ENCODE data around the gene BOLA1.

The BOLA1 gene

GRCh38 chr1:149926296-149926695, 26.9 kb downstream of the BOLA1 start:
- no peak for TF ChIP-seq GATA3 (IDR thresholded peaks at IDR 0.05; ENCODE audit: low read depth, low read length)
- TF ChIP-seq GATA2 (IDR thresholded peaks at IDR 0.05; ENCODE audit: low read depth, low read length): no peak

- no peak for TF ChIP-seq GATA2 (IDR thresholded peaks at IDR 0.05; ENCODE audit: low read depth, low read length)
- no peak for TF ChIP-seq GATA3 (IDR thresholded peaks at IDR 0.05; ENCODE audit: low read depth, low read length)
Observed at GRCh38 chr1:149927056-149927562, 27.7 kb downstream of the BOLA1 start.

- TF ChIP-seq GATA2 (IDR thresholded peaks at IDR 0.05; ENCODE audit: low read depth, low read length) (no peak), GATA3 (IDR thresholded peaks at IDR 0.05; ENCODE audit: low read depth, low read length) (no peak)
Observed at GRCh38 chr1:149927563-149928400, 28.4 kb downstream of the BOLA1 start, which contains the start of gene SF3B4. SF3B4 (minus strand) TSS chr1:149927803; CDS start chr1:149927759, 44 bp downstream.

GRCh38 chr1:149928401-149928724, 29.0 kb downstream of the BOLA1 start:
- TF ChIP-seq GATA3 (IDR thresholded peaks at IDR 0.05; ENCODE audit: low read depth, low read length) (no peak), GATA2 (IDR thresholded peaks at IDR 0.05; ENCODE audit: low read depth, low read length) (no peak)

- TF ChIP-seq GATA3 (IDR thresholded peaks at IDR 0.05; ENCODE audit: low read depth, low read length) (no peak), GATA2 (IDR thresholded peaks at IDR 0.05; ENCODE audit: low read depth, low read length) (no peak)
Observed at GRCh38 chr1:149929856-149930255, 30.5 kb downstream of the BOLA1 start.

- TF ChIP-seq GATA2 (IDR thresholded peaks at IDR 0.05; ENCODE audit: low read depth, low read length) (no peak), GATA3 (IDR thresholded peaks at IDR 0.05; ENCODE audit: low read depth, low read length) (no peak)
Observed at GRCh38 chr1:149931212-149931790, 31.9 kb downstream of the BOLA1 start.

- TF ChIP-seq GATA2 (IDR thresholded peaks at IDR 0.05; ENCODE audit: low read depth, low read length) (no peak), GATA3 (IDR thresholded peaks at IDR 0.05; ENCODE audit: low read depth, low read length) (no peak)
Observed at GRCh38 chr1:149932474-149932873, 33.1 kb downstream of the BOLA1 start.

GRCh38 chr1:149933208-149933607, 33.8 kb downstream of the BOLA1 start:
- no peak for TF ChIP-seq GATA3 (IDR thresholded peaks at IDR 0.05; ENCODE audit: low read depth, low read length)
- no peak for TF ChIP-seq GATA2 (IDR thresholded peaks at IDR 0.05; ENCODE audit: low read depth, low read length)

GRCh38 chr1:149934356-149934755, 35.0 kb downstream of the BOLA1 start:
- TF ChIP-seq GATA2 (IDR thresholded peaks at IDR 0.05; ENCODE audit: low read depth, low read length) (no peak), GATA3 (IDR thresholded peaks at IDR 0.05; ENCODE audit: low read depth, low read length) (no peak)

- no peak for TF ChIP-seq GATA2 (IDR thresholded peaks at IDR 0.05; ENCODE audit: low read depth, low read length)
- TF ChIP-seq GATA3 (IDR thresholded peaks at IDR 0.05; ENCODE audit: low read depth, low read length): no peak
Observed at GRCh38 chr1:149936170-149936991, 37.0 kb downstream of the BOLA1 start, which contains the start of gene MTMR11. MTMR11 (minus strand) TSS chr1:149936879; CDS start chr1:149936647, 232 bp downstream.

GRCh38 chr1:149936992-149937705, 37.8 kb downstream of the BOLA1 start:
- TF ChIP-seq GATA3 (IDR thresholded peaks at IDR 0.05; ENCODE audit: low read depth, low read length): no peak
- no peak for TF ChIP-seq GATA2 (IDR thresholded peaks at IDR 0.05; ENCODE audit: low read depth, low read length)

- no peak for TF ChIP-seq GATA3 (IDR thresholded peaks at IDR 0.05; ENCODE audit: low read depth, low read length)
- TF ChIP-seq GATA2 (IDR thresholded peaks at IDR 0.05; ENCODE audit: low read depth, low read length): no peak
Observed at GRCh38 chr1:149937759-149938158, 38.4 kb downstream of the BOLA1 start.

GRCh38 chr1:149940427-149940826, 41.1 kb downstream of the BOLA1 start:
- TF ChIP-seq GATA2 (IDR thresholded peaks at IDR 0.05; ENCODE audit: low read depth, low read length): no peak
- no peak for TF ChIP-seq GATA3 (IDR thresholded peaks at IDR 0.05; ENCODE audit: low read depth, low read length)

Measured in SH-SY5Y (cell line).